ENCODE results near the gene LCN12.

LCN12 gene

GRCh38 chr9:136970361-136970760, 18.3 kb downstream of the LCN12 start:
- no peak overlapping the region for H3K4me3 ChIP-seq (replicated peaks; ENCODE audit: low read depth, low read length)
- no peak for TF ChIP-seq CTCF (IDR thresholded peaks at IDR 0.05; ENCODE audit: low read length, missing control alignments)

GRCh38 chr9:136971746-136972145, 19.7 kb downstream of the LCN12 start:
- DNase-seq (ENCODE audit: low read depth) = no peak
- no peak for TF ChIP-seq CTCF (IDR thresholded peaks at IDR 0.05; ENCODE audit: low read length, missing control alignments)
- no peak overlapping the region for H3K4me3 ChIP-seq (replicated peaks; ENCODE audit: low read depth, low read length)

More at GRCh38 chr9:136970361-136970760, 18.3 kb downstream of the LCN12 start:
- no peak for DNase-seq (ENCODE audit: low read depth)

GRCh38 chr9:136972335-136972734, 20.3 kb downstream of the LCN12 start:
- TF ChIP-seq CTCF (IDR thresholded peaks at IDR 0.05; ENCODE audit: low read length, missing control alignments) = no peak
- H3K4me3 ChIP-seq (replicated peaks; ENCODE audit: low read depth, low read length) = no peak overlapping the region
- no peak for DNase-seq (ENCODE audit: low read depth)

GRCh38 chr9:136972743-136973142, 20.7 kb downstream of the LCN12 start:
- TF ChIP-seq CTCF (IDR thresholded peaks at IDR 0.05; ENCODE audit: low read length, missing control alignments) = no peak
- no peak overlapping the region for H3K4me3 ChIP-seq (replicated peaks; ENCODE audit: low read depth, low read length)
- DNase-seq (ENCODE audit: low read depth) = no peak

- H3K4me3 ChIP-seq (replicated peaks; ENCODE audit: low read depth, low read length) = no peak overlapping the region
- DNase-seq (ENCODE audit: low read depth) = no peak
- TF ChIP-seq CTCF (IDR thresholded peaks at IDR 0.05; ENCODE audit: low read length, missing control alignments) = no peak
These were observed 21.8 kb downstream of the LCN12 start for GRCh38 chr9:136973618-136974617.

GRCh38 chr9:136974817-136975535, 22.9 kb downstream of the LCN12 start:
- H3K4me3 ChIP-seq (replicated peaks; ENCODE audit: low read depth, low read length) = no peak overlapping the region
- no peak for TF ChIP-seq CTCF (IDR thresholded peaks at IDR 0.05; ENCODE audit: low read length, missing control alignments)
- no peak for DNase-seq (ENCODE audit: low read depth)
